Activated B cell treated with CpG ODN at 0.5 μM for 24 hours (primary cell): ENCODE measurements around the gene TSR2. TPM values are rescaled to one million over a fixed set of nuclear protein-coding genes. Genes with fewer than 3 reads are reported as not detected.
"Not testable (repeated sequence)": the region's sequence is repeated elsewhere in the genome, so short reads cannot be mapped to it uniquely, and the experiment has no call there.

Experiments used
- ATAC-seq: fragments of 200-7000 bp; cut with Tn5 transposase; one replicate; pipeline ENCODE4 v1.10.0; 2021; ENCODE audit warnings: low read depth, mild to moderate bottlenecking, moderate library complexity
- CTCF ChIA-PET: fragments of 350-600 bp; sonication (Branson Sonifier 250); formaldehyde crosslinking; loops from one replicate; lab custom pipeline; 2021; ENCODE audit warnings: antibody characterized with exemption; lab: Charles Lee
- POLR2A ChIA-PET: fragments of 350-600 bp; sonication (Branson Sonifier 250); formaldehyde crosslinking; loops from one replicate; lab custom pipeline; 2021; ENCODE audit warnings: antibody characterized with exemption; lab: Charles Lee
- DNase-seq: peaks from one replicate; pipeline ENCODE4 v3.0.0; 2022
- H3K27ac Mint-ChIP-seq: one replicate; pipeline ENCODE4 v1.8.0; 2020; ENCODE audit warnings: mixed read lengths
- H3K27me3 Mint-ChIP-seq: one replicate; pipeline ENCODE4 v1.8.0; 2021; ENCODE audit warnings: mixed read lengths
- H3K36me3 Mint-ChIP-seq: one replicate; pipeline ENCODE4 v1.8.0; 2021; ENCODE audit warnings: low read depth, mixed read lengths
- H3K4me1 Mint-ChIP-seq: one replicate; pipeline ENCODE4 v1.8.0; 2021; ENCODE audit warnings: mixed read lengths
- H3K4me3 Mint-ChIP-seq: one replicate; pipeline ENCODE4 v1.8.0; 2020; ENCODE audit warnings: mild to moderate bottlenecking, mixed read lengths
- H3K9me3 Mint-ChIP-seq: one replicate; pipeline ENCODE4 v1.8.0; 2020; ENCODE audit warnings: mixed read lengths
- CTCF ChIP-seq: fragments of 200-600 bp; IDR thresholded peaks from one replicate; pipeline ENCODE4 v1.8.0; 2022; ENCODE audit warnings: antibody characterized with exemption, mild to moderate bottlenecking
- intact Hi-C: fragments of 100-400 bp; cut with micrococcal nuclease; formaldehyde crosslinking; loops from one replicate; pipeline ENCODE4 v1.15.1; 2024
- total RNA-seq: library from RNA; stranded (reverse); gene quantifications from 2 replicates; pipeline ENCODE4 v1.2.3, GENCODE V29; 2022

The TSR2 gene
- total RNA-seq, 1 donor from 2014 or later: 35.9 TPM

- ChIA-PET CTCF (no interaction called here), POLR2A (no interaction called here)
- Mint-ChIP-seq H3K4me3 (no peak overlapping the region), H3K36me3 (no peaks in the 10 kb centered on the region), H3K9me3 (no peaks in the 10 kb centered on the region), H3K4me1 (peaks cover 7% of the 10 kb centered on the region), H3K27ac (no peak overlapping the region), H3K27me3 (no peaks in the 10 kb centered on the region)
- no peak for ATAC-seq
- TF ChIP-seq CTCF: no peak
- intact Hi-C loops: no loop called here
- no peak for DNase-seq
Measured at GRCh38 chrX:54483946-54484345, 43.7 kb downstream of the TSR2 start.

- Mint-ChIP-seq H3K27ac (no peak overlapping the region), H3K4me3 (no peak overlapping the region), H3K27me3 (no peaks in the 10 kb centered on the region), H3K9me3 (no peaks in the 10 kb centered on the region), H3K36me3 (no peaks in the 10 kb centered on the region), H3K4me1 (peaks cover 2% of the 10 kb centered on the region)
- ChIA-PET POLR2A (no interaction called here), CTCF (no interaction called here)
- DNase-seq (no peak), ATAC-seq (no peak)
- intact Hi-C loops: no loop called here
- TF ChIP-seq CTCF: no peak
Measured at GRCh38 chrX:54484666-54485065, 44.5 kb downstream of the TSR2 start.

GRCh38 chrX:54489819-54490218 is 49.6 kb downstream of the TSR2 start:
- POLR2A ChIA-PET, H3K36me3 Mint-ChIP-seq, CTCF ChIA-PET, H3K4me3 Mint-ChIP-seq, H3K27me3 Mint-ChIP-seq, DNase-seq, intact Hi-C loops, H3K27ac Mint-ChIP-seq, ATAC-seq, H3K9me3 Mint-ChIP-seq, H3K4me1 Mint-ChIP-seq: not testable (repeated sequence)

- POLR2A ChIA-PET: no interaction called here
- Mint-ChIP-seq H3K9me3 (no peaks in the 10 kb centered on the region), H3K4me3 (no peak overlapping the region)
Measured at GRCh38 chrX:54492340-54492739, 52.1 kb downstream of the TSR2 start.

GRCh38 chrX:54494166-54494988 is 54.2 kb downstream of the TSR2 start:
- Mint-ChIP-seq H3K4me3 (peak overlapping the region; percentile 60), H3K9me3 (no peaks in the 10 kb centered on the region), H3K36me3 (no peaks in the 10 kb centered on the region), H3K27ac (no peak overlapping the region), H3K27me3 (peaks cover 20% of the 10 kb centered on the region), H3K4me1 (no peaks in the 10 kb centered on the region)
- intact Hi-C loops: no loop called here
- CTCF ChIA-PET: no interaction called here
- no peak for TF ChIP-seq CTCF
- ATAC-seq (no peak), DNase-seq (no peak)
- POLR2A ChIA-PET: no interaction called here

More at GRCh38 chrX:54492340-54492739, 52.1 kb downstream of the TSR2 start:
- DNase-seq (no peak), ATAC-seq (no peak)
- Mint-ChIP-seq H3K36me3 (no peaks in the 10 kb centered on the region), H3K27ac (no peak overlapping the region), H3K4me1 (no peaks in the 10 kb centered on the region), H3K27me3 (peaks cover 10% of the 10 kb centered on the region)
- TF ChIP-seq CTCF: no peak
- CTCF ChIA-PET: no interaction called here
- intact Hi-C loops: no loop called here

Other genes with a start within 250 kb of the TSR2 start
- 0.40 and 0.46 TPM in 2 replicates for gene WNK3, start 82.4 kb upstream of the TSR2 start, total RNA-seq
- not detected in 2 replicates for gene FGD1, start 55.8 kb downstream of the TSR2 start, total RNA-seq
- gene GNL3L, start 89.8 kb downstream of the TSR2 start, total RNA-seq: 67.1 and 70.5 TPM in 2 replicates